ENCODE measurements around the gene FAM199X. TPM values are rescaled to one million over a fixed set of nuclear protein-coding genes. Genes with fewer than 3 reads are reported as not detected.

Gene FAM199X
- total and polyA plus RNA-seq, 2 of the 8 experiments (the other 6 are each of a cell fraction or from before 2014, with no cell fraction given) = 3.1 to 14.9 TPM

- Histone ChIP-seq H2BK20ac (ENCODE audit: low read length) (no peak overlapping the region), H2BK5ac (ENCODE audit: low read depth, low read length) (no peak overlapping the region), H3K9me3 (ENCODE audit: insufficient read depth in 2 of 2, low read depth in 1 of 2, low read length in 1 of 2) (no peaks in the 10 kb centered on the region), H4K20me1 (replicated peaks in 1 of 2; ENCODE audit: control insufficient read depth in 1 of 2, insufficient read depth in 2 of 2, low read length in 2 of 2) (no peaks in the 10 kb centered on the region), H3K79me2 (ENCODE audit: control insufficient read depth in 1 of 2, insufficient read depth in 2 of 2, low read length in 2 of 2) (no peaks in the 10 kb centered on the region), H3K4me2 (ENCODE audit: insufficient read depth in 1 of 2, low read depth in 2 of 2, low read length in 2 of 2) (no peak overlapping the region), H2BK120ac (replicated peaks; ENCODE audit: low read depth, low read length) (no peak overlapping the region), H3K4me3 (ENCODE audit: extremely low read depth in 1 of 4, insufficient read depth in 2 of 4, low read depth in 3 of 4, low read length in 4 of 4) (no peak overlapping the region), H2BK12ac (ENCODE audit: low read depth, low read length) (no peak overlapping the region), H4K5ac (ENCODE audit: insufficient read length, low read depth, low read length) (no peak overlapping the region), H2AFZ (ENCODE audit: low read length) (no peak overlapping the region), H3K27me3 (replicated peaks in 1 of 4; ENCODE audit: control insufficient read depth in 3 of 4, extremely low read depth in 1 of 4, insufficient read depth in 3 of 4, low read length in 3 of 4) (no peaks in the 10 kb centered on the region), H3K4me1 (replicated peaks in 1 of 4; ENCODE audit: control insufficient read depth in 3 of 4, insufficient read depth in 4 of 4, low read length in 3 of 4) (no peaks in the 10 kb centered on the region), H3K9ac (replicated peaks in 1 of 4; ENCODE audit: extremely low read depth in 1 of 4, low read depth in 3 of 4, low read length in 3 of 4) (no peak overlapping the region), H3K14ac (ENCODE audit: insufficient read length) (no peak overlapping the region), H3K18ac (ENCODE audit: extremely low read depth, low read length) (no peak overlapping the region), H3K4ac (replicated peaks; ENCODE audit: insufficient read length, low read depth, low read length) (no peak overlapping the region), H2BK15ac (ENCODE audit: low read length) (no peak overlapping the region), H3K23me2 (ENCODE audit: low read depth, low read length) (no peaks in the 10 kb centered on the region), H3K56ac (replicated peaks; ENCODE audit: insufficient read length, low read depth, low read length) (no peak overlapping the region), H4K91ac (replicated peaks; ENCODE audit: insufficient read length, low read length) (no peak overlapping the region), H3K79me1 (ENCODE audit: low read depth, low read length) (no peaks in the 10 kb centered on the region), H2AK5ac (ENCODE audit: low read depth, low read length) (no peak overlapping the region), H4K8ac (ENCODE audit: extremely low read depth, insufficient read depth, low read length) (no peak overlapping the region), H3K27ac (ENCODE audit: low read depth, low read length) (no peak overlapping the region), H3K23ac (ENCODE audit: insufficient read length) (no peak overlapping the region), H3K36me3 (ENCODE audit: control insufficient read depth in 2 of 4, insufficient read depth in 4 of 4, low read length in 3 of 4) (no peaks in the 10 kb centered on the region)
- 90% methylated on average over 3 of the region's 5 CpGs; no CpG with 5 or more reads in 1 of the 2 experiments for WGBS, 2 experiments (ENCODE audit: extremely low coverage in 1 of 2, insufficient coverage in 1 of 2, insufficient read length in 1 of 2, insufficient replicate concordance in 2 of 2, low coverage in 1 of 2, low lambda C conversion rate in 2 of 2, missing lambda C conversion rate in 1 of 2)
- FAIRE-seq = no peak
- no peak for DNase-seq (ENCODE audit: low read depth in 1 of 2, low spot score in 2 of 2)
- ChIA-PET CTCF (ENCODE audit: partially characterized antibody) (interaction anchor here (0.9 kb wide), 1 partner anchor 16 kb away, joined by 3 read pairs; no protein-coding TSS in a partner anchor), POLR2A (ENCODE audit: partially characterized antibody) (no interaction called here)
- TF ChIP-seq TBP (IDR thresholded peaks at IDR 0.05; ENCODE audit: low read depth, low read length) (no peak), RBBP5 (IDR thresholded peaks at IDR 0.05; ENCODE audit: borderline replicate concordance, low read depth, low read length) (no peak), KDM4A (IDR thresholded peaks at IDR 0.05; ENCODE audit: low read depth, low read length, severe bottlenecking) (no peak)
Measured at GRCh38 chrX:104211187-104211586, 44.9 kb downstream of the FAM199X start.

Measured in H1 (cell line).